ENCODE results near the gene TMEM167B.

GRCh38 chr1:109091839-109092193 lies 1.3 kb downstream of the TMEM167B start:
- TF ChIP-seq CTCF (IDR thresholded peaks at IDR 0.05; ENCODE audit: insufficient read depth, low read length) (no peak), GABPA (IDR thresholded peaks at IDR 0.05; ENCODE audit: low read depth) (no peak)

All from HL-60 (cell line).